ENCODE measurements around the gene KIFAP3.
A peak's percentile ranks its signal among the peaks of the same experiment; 100 is the strongest.

KIFAP3 gene

DNA sequence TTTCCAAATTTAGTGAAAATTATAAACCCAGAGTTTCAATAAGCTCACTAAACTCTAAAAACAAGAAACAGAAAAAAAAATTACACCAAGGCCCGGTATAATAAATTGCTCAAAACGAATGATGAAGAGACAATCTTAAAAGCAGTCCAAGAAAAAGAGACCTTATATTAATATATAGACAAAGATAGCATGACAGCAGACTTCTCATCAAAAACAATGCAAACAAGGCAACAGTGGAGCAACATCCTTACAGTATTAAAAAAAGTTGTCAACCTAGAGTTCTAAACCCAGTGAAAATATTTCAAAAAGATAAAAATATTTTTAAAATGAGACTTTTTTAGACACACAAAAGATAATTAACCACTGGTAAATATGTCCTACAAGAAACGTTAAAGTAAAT is 46.7 kb downstream of the KIFAP3 start:
- DNase-seq (ENCODE audit: low spot score) (no peak), ATAC-seq (ENCODE audit: low read depth) (no peak)
- H3K9me3 ChIP-seq (ENCODE audit: severe bottlenecking): peaks cover 5% of the 10 kb centered on the region
- TF ChIP-seq, protein P1, sequence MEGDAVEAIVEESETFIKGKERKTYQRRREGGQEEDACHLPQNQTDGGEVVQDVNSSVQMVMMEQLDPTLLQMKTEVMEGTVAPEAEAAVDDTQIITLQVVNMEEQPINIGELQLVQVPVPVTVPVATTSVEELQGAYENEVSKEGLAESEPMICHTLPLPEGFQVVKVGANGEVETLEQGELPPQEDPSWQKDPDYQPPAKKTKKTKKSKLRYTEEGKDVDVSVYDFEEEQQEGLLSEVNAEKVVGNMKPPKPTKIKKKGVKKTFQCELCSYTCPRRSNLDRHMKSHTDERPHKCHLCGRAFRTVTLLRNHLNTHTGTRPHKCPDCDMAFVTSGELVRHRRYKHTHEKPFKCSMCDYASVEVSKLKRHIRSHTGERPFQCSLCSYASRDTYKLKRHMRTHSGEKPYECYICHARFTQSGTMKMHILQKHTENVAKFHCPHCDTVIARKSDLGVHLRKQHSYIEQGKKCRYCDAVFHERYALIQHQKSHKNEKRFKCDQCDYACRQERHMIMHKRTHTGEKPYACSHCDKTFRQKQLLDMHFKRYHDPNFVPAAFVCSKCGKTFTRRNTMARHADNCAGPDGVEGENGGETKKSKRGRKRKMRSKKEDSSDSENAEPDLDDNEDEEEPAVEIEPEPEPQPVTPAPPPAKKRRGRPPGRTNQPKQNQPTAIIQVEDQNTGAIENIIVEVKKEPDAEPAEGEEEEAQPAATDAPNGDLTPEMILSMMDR (IDR thresholded peaks at IDR 0.05; ENCODE audit: poor library complexity, severe bottlenecking): no peak
- H3K4me1 ChIP-seq (ENCODE audit: insufficient read depth, poor library complexity, severe bottlenecking): peaks cover 14% of the 10 kb centered on the region
- no peaks in the 10 kb centered on the region for H3K27me3 ChIP-seq (ENCODE audit: insufficient read depth, poor library complexity, severe bottlenecking)
- no peak overlapping the region for H3K4me3 ChIP-seq (ENCODE audit: severe bottlenecking)
- peaks cover 25% of the 10 kb centered on the region for H3K36me3 ChIP-seq (ENCODE audit: low read depth)
- no peak overlapping the region for H3K27ac ChIP-seq (ENCODE audit: poor library complexity, severe bottlenecking)

GRCh38 chr1:170020859-170021258 is 53.6 kb downstream of the KIFAP3 start:
- no peak for DNase-seq (ENCODE audit: low spot score)
- Histone ChIP-seq H3K9me3 (ENCODE audit: severe bottlenecking) (no peaks in the 10 kb centered on the region), H3K27ac (ENCODE audit: poor library complexity, severe bottlenecking) (no peak overlapping the region), H3K27me3 (ENCODE audit: insufficient read depth, poor library complexity, severe bottlenecking) (no peaks in the 10 kb centered on the region), H3K36me3 (ENCODE audit: low read depth) (peaks cover 10% of the 10 kb centered on the region), H3K4me3 (ENCODE audit: severe bottlenecking) (no peak overlapping the region), H3K4me1 (ENCODE audit: insufficient read depth, poor library complexity, severe bottlenecking) (no peaks in the 10 kb centered on the region)
- no peak for ATAC-seq (ENCODE audit: low read depth)
- TF ChIP-seq, protein P1 (IDR thresholded peaks at IDR 0.05; ENCODE audit: poor library complexity, severe bottlenecking): no peak

DNA sequence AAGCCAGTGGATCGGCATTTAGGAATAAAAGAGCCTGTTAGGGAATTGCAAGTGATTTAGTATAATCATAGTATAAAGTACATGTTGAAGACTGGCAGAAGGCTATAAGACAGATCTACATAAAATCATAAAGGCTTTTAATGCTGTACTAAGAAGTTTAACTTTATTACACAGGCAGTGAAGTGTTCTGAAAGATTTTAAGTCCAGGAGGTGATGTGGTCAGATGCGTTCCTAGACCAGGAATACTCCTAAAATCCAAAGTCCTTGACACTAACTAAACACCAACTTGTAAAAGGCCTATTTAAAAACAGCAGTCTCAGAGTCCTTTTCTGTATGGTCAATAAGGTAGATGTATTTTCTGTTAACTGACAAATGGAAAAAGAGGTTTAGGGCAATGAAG is 57.0 kb downstream of the KIFAP3 start:
- ATAC-seq (ENCODE audit: low read depth): no peak

DNA sequence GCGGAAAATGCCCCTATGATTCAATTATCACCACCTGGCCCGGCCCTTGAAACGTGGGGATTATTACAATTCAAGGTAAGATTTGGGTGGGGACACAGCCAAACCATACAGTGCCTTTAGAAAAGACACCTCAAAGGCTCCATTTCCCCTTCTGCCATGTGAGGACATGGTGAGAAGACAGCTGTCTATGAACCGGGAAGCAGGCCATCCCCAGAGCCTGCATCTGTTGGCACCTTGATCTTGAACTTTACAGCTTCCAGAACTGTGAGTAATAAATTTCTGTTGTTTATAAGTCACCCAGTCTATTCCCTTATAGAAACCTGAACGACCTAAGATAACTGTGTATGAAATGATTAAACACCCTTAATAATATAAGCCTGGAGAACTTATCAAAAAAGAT is 61.6 kb downstream of the KIFAP3 start:
- no peaks in the 10 kb centered on the region for H3K4me1 ChIP-seq (ENCODE audit: insufficient read depth, poor library complexity, severe bottlenecking)

More for the DNA sequence above, 57.0 kb downstream of the KIFAP3 start:
- no peak overlapping the region for H3K4me3 ChIP-seq (ENCODE audit: severe bottlenecking)
- no peaks in the 10 kb centered on the region for H3K9me3 ChIP-seq (ENCODE audit: severe bottlenecking)
- TF ChIP-seq, protein P1 (IDR thresholded peaks at IDR 0.05; ENCODE audit: poor library complexity, severe bottlenecking): no peak
- no peak for DNase-seq (ENCODE audit: low spot score)
- no peaks in the 10 kb centered on the region for H3K27me3 ChIP-seq (ENCODE audit: insufficient read depth, poor library complexity, severe bottlenecking)
- no peaks in the 10 kb centered on the region; the same call in 1 of the 2 replicates for H3K36me3 ChIP-seq (ENCODE audit: low read depth)
- no peaks in the 10 kb centered on the region for H3K4me1 ChIP-seq (ENCODE audit: insufficient read depth, poor library complexity, severe bottlenecking)
- H3K27ac ChIP-seq (ENCODE audit: poor library complexity, severe bottlenecking): no peak overlapping the region

GRCh38 chr1:170010443-170010842 is 64.1 kb downstream of the KIFAP3 start:
- DNase-seq (ENCODE audit: low spot score) (no peak), ATAC-seq (ENCODE audit: low read depth) (no peak; the same call in 2 of the 3 replicates)
- no peaks in the 10 kb centered on the region for H3K27me3 ChIP-seq (ENCODE audit: insufficient read depth, poor library complexity, severe bottlenecking)
- no peaks in the 10 kb centered on the region for H3K4me1 ChIP-seq (ENCODE audit: insufficient read depth, poor library complexity, severe bottlenecking)
- H3K27ac ChIP-seq (ENCODE audit: poor library complexity, severe bottlenecking): no peak overlapping the region
- H3K9me3 ChIP-seq (ENCODE audit: severe bottlenecking): no peaks in the 10 kb centered on the region
- TF ChIP-seq, protein P1 (IDR thresholded peaks at IDR 0.05; ENCODE audit: poor library complexity, severe bottlenecking): peak; percentile 70
- H3K36me3 ChIP-seq (ENCODE audit: low read depth): no peaks in the 10 kb centered on the region
- no peak overlapping the region for H3K4me3 ChIP-seq (ENCODE audit: severe bottlenecking)

More for the DNA sequence above, 61.6 kb downstream of the KIFAP3 start:
- DNase-seq (ENCODE audit: low spot score) (no peak), ATAC-seq (ENCODE audit: low read depth) (no peak)
- H3K27me3 ChIP-seq (ENCODE audit: insufficient read depth, poor library complexity, severe bottlenecking): no peaks in the 10 kb centered on the region
- H3K4me3 ChIP-seq (ENCODE audit: severe bottlenecking): no peak overlapping the region
- no peaks in the 10 kb centered on the region for H3K9me3 ChIP-seq (ENCODE audit: severe bottlenecking)
- no peaks in the 10 kb centered on the region for H3K36me3 ChIP-seq (ENCODE audit: low read depth)
- TF ChIP-seq, protein P1 (IDR thresholded peaks at IDR 0.05; ENCODE audit: poor library complexity, severe bottlenecking): no peak
- H3K27ac ChIP-seq (ENCODE audit: poor library complexity, severe bottlenecking): no peak overlapping the region
